ENCODE data around the gene KCNC4. TPM values are rescaled to one million over a fixed set of nuclear protein-coding genes. Genes with fewer than 3 reads are reported as not detected.

KCNC4 gene
- total RNA-seq, 1 experiment from 2014 or later = 8.9 TPM

DNA sequence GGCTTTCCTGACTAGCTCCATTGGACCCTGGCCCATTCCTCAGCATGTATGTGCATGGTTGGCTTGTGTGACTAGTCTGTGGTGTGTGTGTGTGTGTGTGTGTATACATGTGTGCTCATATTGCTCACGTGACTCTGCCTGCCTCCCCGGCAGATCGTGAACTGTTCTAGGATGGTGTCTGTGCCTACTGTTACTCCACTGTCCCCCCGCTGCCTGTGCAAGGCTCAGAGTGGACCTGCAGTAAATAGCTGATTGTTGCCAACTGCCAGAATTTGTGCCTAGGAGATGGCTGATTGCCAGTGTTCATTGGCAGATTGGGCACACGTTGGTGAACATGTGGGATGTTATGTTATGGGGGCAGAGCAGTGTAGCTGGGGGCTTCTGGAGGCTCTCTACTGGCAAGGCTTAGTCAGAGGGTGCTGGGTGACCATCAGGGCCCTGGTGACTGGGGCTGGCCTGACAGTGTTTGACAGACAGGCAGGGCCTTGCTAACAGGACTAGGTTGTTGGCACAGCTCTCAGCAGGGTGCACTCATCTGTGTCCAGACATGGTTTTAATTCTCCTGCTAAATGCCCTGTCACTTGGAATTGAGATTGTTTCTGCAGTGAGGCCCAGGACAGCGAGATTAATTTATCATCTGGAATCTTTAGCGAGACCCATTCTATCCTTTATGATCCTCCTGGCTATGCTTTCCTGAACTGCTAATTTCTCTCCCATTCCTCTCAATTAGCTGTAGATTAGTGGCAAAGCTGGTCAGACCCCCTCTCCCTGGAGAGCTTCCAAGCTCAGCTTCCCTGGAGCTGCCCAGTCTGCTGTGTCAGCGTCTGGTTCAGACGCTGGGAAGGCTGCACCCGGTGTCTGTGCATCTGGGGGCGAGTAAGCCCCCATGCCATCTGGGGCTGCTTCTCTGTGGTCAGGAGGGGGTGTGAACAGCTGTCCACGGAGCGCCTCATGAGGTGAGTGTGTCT, 39.1 kb upstream of the KCNC4 start:
- Histone ChIP-seq H2BK12ac (ENCODE audit: insufficient read length, low read depth, low read length) (no peak overlapping the region), H2BK15ac (ENCODE audit: low read depth, low read length) (no peak overlapping the region), H3K27ac (ENCODE audit: insufficient read length, low read depth, low read length) (no peak overlapping the region), H3K4ac (ENCODE audit: low read depth, low read length) (no peak overlapping the region), H4K20me1 (ENCODE audit: control insufficient read depth, insufficient read depth, insufficient read length) (no peaks in the 10 kb centered on the region), H2AK5ac (ENCODE audit: insufficient read length, low read length) (no peak overlapping the region), H2BK20ac (ENCODE audit: low read depth, low read length, poor library complexity, severe bottlenecking) (no peak overlapping the region), H3K79me2 (ENCODE audit: insufficient read depth, low read length) (no peaks in the 10 kb centered on the region), H3K23ac (ENCODE audit: insufficient read length, low read depth, low read length) (no peak overlapping the region), H3K23me2 (ENCODE audit: insufficient read length, low read depth, low read length, poor library complexity, severe bottlenecking) (no peaks in the 10 kb centered on the region), H3K4me2 (ENCODE audit: insufficient read depth, insufficient read length, low read length) (no peak overlapping the region), H2AFZ (ENCODE audit: low read length) (no peak overlapping the region), H4K91ac (ENCODE audit: insufficient read length, low read depth, low read length) (no peak overlapping the region), H3K56ac (ENCODE audit: insufficient read length, low read depth, low read length) (no peak overlapping the region), H3K14ac (ENCODE audit: insufficient read depth, low read length) (no peak overlapping the region; the same call in 1 of the 2 replicates), H3K9me3 (ENCODE audit: control insufficient read depth, low read depth, low read length) (no peaks in the 10 kb centered on the region), H3K79me1 (ENCODE audit: insufficient read depth, low read depth, low read length, poor library complexity, severe bottlenecking) (no peaks in the 10 kb centered on the region), H2BK120ac (ENCODE audit: low read depth, low read length, poor library complexity, severe bottlenecking) (no peak overlapping the region), H4K5ac (ENCODE audit: insufficient read length, low read depth, low read length) (no peak overlapping the region), H4K8ac (replicated peaks; ENCODE audit: insufficient read length, low read depth, low read length) (no peak overlapping the region), H3T11ph (ENCODE audit: low read length) (no peak overlapping the region), H2BK5ac (ENCODE audit: insufficient read length, low read length) (no peak overlapping the region), H3K9ac (ENCODE audit: extremely low read depth, insufficient read length, low read length) (no peak overlapping the region), H3K4me1 (ENCODE audit: insufficient read depth, low read length) (no peaks in the 10 kb centered on the region), H3K18ac (ENCODE audit: insufficient read length, low read depth, low read length) (no peak overlapping the region), H3K27me3 (ENCODE audit: insufficient read depth, low read length) (no peaks in the 10 kb centered on the region)
- no CpG with 5 or more reads among the region's 13 CpGs for WGBS (ENCODE audit: extremely low coverage, insufficient read length, low lambda C conversion rate)
- Mint-ChIP-seq H3K36me3 (ENCODE audit: insufficient read depth in 1 of 3, low read depth in 3 of 3) (no peaks in the 10 kb centered on the region), H3K4me3 (no peak overlapping the region), H3K27ac (no peak overlapping the region; a peak in 2 of 7 replicates), H3K4me1 (peaks cover 11 to 19% of the 10 kb centered on the region in 2 experiments), H3K9me3 (no peaks in the 10 kb centered on the region), H3K27me3 (ENCODE audit: low read depth) (peaks cover 2% of the 10 kb centered on the region)
- DNase-seq = no peak
- TF ChIP-seq, protein P1, sequence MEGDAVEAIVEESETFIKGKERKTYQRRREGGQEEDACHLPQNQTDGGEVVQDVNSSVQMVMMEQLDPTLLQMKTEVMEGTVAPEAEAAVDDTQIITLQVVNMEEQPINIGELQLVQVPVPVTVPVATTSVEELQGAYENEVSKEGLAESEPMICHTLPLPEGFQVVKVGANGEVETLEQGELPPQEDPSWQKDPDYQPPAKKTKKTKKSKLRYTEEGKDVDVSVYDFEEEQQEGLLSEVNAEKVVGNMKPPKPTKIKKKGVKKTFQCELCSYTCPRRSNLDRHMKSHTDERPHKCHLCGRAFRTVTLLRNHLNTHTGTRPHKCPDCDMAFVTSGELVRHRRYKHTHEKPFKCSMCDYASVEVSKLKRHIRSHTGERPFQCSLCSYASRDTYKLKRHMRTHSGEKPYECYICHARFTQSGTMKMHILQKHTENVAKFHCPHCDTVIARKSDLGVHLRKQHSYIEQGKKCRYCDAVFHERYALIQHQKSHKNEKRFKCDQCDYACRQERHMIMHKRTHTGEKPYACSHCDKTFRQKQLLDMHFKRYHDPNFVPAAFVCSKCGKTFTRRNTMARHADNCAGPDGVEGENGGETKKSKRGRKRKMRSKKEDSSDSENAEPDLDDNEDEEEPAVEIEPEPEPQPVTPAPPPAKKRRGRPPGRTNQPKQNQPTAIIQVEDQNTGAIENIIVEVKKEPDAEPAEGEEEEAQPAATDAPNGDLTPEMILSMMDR (conservative IDR thresholded peaks at IDR 0.05) = no peak

All from H9 (cell line).